Islet of Langerhans (tissue), 1 donor: ENCODE measurements around the gene ZP4.

ENCODE experiments used
- FAIRE-seq: peaks from one replicate; lab custom pipeline; 2011; peaks lifted over from hg19 to GRCh38; lab: Jason Lieb, UNC

ZP4 gene, protein sequence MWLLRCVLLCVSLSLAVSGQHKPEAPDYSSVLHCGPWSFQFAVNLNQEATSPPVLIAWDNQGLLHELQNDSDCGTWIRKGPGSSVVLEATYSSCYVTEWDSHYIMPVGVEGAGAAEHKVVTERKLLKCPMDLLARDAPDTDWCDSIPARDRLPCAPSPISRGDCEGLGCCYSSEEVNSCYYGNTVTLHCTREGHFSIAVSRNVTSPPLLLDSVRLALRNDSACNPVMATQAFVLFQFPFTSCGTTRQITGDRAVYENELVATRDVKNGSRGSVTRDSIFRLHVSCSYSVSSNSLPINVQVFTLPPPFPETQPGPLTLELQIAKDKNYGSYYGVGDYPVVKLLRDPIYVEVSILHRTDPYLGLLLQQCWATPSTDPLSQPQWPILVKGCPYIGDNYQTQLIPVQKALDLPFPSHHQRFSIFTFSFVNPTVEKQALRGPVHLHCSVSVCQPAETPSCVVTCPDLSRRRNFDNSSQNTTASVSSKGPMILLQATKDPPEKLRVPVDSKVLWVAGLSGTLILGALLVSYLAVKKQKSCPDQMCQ

DNA sequence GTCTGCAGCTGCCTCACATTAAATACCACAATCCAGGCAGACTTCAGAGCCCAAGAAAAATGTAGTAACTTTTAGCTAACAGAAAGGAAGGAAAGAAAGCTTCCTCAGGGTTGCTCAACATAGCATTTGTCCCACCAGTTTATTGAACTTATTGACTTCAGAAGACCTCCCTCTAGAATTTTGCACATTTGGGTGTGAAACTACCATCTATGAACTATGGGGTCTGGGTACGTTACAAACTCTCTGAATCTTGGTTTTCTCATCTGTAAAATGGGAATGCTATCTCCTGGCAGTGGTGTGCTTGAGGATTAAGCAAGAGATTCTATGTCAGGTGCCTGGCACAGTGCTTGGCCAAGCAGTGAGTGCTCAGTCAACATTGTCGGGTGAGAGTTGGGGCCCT, at the start of gene ZP4:
TSS of gene ZP4 (minus strand) at position 101 of the 400 bp plus-strand sequence. CDS start 287 bp downstream, outside the sequence.
- no peak for FAIRE-seq

DNA sequence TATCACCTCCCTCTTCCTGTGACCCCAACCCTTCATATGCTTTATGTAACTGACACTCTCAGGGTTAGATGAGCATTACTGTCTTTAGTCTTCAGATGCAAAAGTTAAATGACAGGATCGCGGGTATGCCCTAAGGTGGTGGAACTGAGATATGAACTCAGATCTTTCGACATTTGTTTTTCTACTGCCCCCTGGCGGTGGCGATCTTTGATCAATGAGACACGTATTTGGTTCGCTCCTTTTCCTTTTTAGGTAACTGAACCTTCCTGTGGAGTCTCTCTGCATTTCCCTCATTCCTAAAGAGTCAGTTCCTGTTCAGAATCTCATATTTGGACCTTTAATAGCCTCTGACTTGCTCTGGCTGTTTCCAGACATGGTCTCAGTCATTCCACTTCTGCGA, 47.8 kb upstream of the ZP4 start:
- no peak for FAIRE-seq

DNA sequence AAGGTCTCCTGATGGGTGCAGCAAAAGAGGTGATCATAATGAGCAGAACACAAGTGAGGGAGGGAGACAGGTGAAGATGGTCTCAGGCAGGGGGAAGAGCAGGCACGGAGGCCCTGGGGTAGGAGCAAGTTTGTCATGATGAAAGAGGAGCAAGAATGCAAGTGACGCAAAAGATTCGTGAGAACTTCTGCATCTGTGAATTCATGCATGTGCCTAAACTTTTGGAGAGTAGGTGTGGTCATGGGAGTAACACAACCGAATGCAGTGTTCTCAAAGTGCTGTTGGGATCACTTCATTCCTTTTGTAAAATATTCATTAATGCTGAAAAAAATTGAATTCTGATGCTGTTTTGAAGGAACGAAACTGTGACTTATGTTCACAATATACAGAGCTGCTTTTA, 47.3 kb upstream of the ZP4 start:
- no peak for FAIRE-seq

DNA sequence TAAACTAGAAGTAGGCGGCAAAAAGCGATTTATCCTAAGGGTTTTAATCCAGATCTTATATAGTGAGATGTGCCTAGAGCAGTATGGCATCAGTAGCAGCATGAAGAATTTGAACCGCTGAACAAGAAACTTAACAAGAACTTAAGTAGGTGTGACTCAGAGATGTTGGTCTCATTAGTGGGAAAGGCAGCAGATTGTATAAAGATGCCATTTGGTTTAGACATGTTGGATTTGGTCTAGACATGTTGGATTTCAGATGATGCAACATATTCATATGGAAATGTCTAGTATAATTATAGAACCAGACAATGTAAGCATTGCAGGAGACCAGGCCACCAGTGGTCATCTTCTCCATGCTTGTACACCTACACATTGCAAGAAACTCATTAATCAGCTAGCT, 42.1 kb upstream of the ZP4 start:
- no peak for FAIRE-seq

DNA sequence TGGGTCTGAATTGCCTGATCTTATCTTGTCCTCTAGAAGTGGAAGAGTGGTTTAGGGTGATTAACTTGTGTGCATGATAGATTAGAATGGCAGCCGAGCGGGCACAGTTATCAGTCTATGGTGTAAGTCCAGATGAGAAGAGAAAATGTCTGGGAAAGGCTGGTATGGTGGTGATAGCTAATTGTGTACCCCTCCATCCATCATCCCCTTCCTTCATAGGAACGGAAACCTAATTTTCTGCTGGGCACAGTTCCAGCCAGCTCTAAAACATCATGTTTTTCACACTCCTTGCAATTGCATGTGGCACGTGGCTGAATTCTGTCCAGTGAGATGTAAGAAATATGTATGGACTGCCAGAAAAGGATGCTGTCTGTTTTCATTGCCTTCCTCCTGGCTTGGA, 40.9 kb upstream of the ZP4 start:
- FAIRE-seq, result no peak

DNA sequence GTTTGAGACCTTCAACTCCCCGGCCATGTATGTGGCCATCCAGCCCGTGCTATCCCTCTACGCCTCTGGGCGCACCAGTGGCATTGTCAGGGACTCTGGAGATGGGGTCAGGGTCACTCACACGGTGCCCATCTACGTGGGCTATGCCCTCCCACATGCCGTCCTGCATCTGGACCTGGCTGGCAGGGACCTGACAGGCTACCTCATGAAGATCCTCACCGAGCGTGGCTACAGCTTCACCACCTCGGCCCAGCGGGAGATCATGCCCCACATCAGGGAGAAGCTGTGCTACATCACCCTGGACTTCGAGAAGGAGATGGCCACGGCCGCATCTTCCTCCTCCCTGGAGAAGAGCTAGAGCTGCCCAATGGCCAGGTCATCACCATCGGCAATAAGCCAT, 36.5 kb upstream of the ZP4 start:
- no peak for FAIRE-seq

DNA sequence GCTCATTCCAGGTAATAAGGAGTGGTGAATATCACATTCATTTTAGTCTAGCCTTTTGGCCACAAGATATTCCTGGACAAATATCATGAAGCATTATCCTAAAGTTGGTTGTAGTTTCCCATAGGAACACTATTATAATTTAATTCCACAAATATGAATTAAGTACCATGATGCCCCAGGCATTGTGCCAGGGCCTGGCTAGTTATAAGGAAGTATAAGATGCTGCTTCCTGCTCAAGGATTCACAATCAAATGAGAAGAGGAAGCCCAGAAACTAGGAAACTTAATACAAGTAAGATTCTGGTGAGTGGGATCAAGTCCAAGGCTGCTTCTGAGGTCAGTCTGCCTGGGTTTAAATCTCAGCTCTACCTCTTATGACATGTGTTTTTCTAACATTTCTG, 30.6 kb upstream of the ZP4 start:
- FAIRE-seq, result no peak

DNA sequence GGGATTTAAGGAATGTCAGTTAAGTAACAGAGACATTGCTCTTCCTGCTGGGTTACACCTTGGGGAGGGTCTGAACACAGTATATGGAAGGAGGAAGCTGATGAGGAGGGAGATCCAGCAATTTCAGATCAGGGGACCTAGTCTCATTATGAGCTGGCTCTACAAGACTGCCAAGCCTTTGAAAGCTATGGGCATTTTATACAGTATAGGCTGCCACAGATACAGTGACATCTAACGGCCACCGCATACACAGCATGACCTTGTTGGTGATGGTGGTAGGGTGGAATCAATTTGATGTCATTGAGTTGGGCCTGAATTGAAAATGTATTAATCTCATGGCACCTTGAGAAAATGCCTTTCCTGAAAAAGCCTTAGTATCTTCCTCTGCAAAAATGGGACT, 22.6 kb upstream of the ZP4 start:
- FAIRE-seq, result no peak

DNA sequence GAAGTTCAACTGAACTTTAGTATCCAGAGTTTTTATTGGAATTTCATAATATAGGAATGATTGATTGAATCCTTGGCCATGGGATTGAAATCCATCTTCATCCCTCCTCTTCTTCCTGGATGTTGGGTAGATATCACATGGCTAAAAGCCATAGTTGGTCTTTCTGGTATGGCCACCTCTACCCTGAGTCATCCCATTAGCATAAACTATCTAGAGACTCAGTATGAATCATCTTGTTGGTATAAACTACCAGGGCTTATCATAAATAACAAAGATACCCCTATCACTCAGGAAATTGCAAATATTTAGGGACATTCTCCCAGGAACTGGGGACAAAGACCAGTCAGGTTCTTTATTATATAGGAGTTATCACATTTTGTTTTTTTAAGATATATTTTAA, 21.2 kb upstream of the ZP4 start:
- FAIRE-seq, result no peak

DNA sequence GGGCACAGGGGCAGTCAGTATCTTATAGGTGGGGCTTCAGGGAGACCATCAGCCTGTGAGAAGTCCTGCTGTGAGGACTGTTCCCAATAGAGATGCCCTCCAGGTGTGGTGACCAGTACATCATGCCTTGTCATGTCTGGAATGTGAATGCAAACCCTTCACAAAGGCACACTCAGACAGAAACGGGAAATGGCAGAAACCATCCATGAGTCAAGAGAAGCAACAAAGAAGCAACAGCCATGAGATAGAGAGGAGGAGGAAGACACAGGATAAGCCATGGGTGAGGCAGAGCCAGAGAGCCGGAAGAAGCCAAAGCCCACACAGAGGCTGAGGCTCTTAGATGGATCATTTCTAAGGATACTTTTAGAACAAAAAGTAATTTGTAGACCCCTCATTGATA, 20.1 kb upstream of the ZP4 start:
- no peak for FAIRE-seq

DNA sequence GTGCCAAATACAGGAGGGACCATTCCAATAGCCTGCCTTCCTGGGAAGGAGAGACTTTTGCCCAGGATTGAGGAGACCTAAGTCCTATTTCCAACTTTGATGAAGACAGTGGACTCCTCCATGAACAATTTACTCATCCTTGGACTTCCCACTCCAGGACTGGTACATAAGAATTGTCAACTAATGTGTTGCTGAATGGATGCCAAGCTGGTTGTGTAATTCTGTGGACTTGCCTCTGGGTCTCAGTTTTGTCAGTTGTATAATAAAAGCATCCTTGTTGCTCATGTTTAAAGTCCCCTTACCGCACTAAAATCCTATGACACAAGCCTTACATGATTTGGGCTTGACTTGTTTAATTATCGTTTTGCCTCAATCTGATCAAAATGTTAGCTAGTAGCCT, 13.2 kb upstream of the ZP4 start:
- no peak for FAIRE-seq

DNA sequence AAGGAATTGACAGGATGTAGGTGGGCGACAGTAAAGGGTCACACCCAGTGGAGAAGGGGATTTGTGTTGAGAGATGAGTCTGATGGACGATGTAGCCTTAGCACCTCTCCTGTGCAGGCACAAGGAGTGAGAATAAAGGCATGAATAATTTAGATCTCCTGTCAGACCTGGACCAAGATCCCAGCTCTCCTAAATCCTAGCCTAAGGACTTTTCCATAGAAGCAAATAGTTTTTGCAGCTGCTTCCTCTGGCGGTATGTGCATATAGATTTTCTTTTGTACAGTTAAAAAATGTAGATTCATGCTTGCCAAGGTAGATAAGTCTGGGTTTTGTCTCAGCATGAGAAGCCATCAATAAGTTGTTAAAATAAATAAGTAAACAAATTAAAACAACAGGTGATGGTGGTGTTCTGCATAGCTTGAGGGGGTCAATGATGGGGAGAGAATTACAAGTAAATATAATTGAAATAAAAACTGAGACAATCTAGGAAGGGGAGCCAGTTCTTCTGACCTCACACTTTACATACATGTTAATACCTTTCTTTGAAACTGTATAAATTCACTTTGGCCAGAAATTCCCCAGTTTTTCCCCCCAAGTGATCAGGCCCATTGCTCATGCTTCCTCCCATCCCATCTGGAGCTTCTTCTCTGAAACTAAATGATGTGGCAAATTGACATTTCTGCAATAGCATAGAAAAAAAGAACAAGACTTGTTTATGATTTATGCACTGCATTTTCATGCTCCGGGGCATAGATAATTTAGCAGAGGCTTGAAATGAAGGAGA, 12.4 kb upstream of the ZP4 start:
- peak; percentile 21 for FAIRE-seq

DNA sequence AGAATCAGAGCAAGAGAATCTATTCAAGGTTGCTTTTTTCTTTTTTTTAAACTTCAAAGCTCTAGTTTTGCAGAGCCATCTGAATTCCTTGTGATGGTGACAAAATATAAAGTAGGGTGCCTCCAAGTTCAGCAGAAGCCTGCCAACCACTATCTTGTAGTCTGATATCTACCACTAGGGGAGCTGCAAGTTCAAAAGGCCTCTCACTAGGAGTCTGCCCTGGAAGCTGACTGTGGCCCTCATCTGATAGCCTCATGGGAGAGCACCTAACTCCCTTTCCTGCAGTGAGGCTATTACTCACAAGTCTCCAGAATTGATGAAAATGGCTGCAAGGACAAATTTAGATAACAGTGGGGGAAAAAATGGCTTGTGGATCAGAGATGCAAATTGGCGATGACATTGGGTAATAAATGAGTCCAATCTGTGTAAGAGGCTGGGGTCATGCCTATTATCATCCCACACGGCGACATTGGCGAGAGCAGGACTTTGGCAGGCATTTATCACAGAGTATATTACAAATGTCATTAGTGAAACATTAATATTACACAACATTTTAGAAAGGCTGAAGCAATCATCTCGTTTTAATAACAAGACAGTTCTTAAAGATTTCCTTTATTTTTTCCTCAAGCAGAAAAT, 10.7 kb upstream of the ZP4 start:
- peak; percentile 88 for FAIRE-seq

DNA sequence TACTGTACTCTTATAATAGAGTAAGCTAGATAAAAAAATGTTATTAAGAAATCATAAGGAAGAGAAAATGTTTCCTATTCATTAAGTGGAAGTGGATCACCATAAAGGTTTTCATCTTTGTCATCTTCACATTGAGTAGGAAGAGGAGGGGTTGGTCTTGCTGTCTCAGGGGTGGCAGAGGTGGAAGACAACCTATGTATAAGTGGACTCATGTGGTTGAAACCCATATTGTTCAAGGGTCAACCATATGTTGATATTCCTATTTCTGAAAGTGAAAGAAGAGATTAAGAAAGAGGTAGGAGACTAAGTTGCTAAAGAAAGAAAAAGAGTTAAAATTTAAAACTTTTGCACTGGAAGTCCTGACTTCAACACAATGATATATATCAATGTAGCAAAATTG, 4.9 kb upstream of the ZP4 start:
- FAIRE-seq, result no peak

DNA sequence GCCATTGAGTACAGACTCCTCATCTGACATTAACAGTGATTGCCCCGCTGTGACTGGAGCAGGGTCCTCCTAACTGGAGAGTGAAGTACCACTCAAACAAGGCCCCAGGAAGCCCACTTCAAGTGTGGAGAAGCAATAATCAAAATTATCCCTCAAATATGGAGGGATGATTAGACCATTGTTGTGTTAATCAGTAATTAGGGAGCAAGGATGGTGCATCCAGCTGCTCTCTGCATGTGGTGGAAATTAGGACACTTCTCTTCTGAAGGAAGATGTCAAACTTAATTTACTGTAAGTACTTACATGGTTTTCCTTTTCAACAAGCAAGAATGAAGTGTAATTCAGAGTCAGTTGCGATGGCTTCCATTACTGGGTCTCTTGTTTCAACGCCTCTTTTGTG, 3.4 kb upstream of the ZP4 start:
- FAIRE-seq, result no peak

DNA sequence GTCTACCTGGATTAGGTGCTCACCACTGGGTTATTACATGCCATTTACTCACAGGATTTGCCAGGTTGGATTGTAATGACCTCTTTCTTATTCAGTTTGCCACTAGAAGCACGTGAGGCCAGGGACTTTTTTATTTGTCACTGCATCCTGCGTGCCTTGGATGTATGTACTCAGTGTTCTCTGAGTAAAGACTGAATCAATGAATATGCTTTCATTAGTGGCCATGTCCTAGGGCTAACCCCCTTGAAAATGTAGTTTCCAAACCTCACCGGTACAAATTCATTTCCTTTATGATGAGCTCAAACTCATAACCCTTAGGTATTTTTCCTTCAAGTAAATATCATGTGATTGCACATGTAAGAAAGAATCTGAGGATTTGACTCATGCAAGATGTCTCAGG, 1.3 kb upstream of the ZP4 start:
- no peak for FAIRE-seq

DNA sequence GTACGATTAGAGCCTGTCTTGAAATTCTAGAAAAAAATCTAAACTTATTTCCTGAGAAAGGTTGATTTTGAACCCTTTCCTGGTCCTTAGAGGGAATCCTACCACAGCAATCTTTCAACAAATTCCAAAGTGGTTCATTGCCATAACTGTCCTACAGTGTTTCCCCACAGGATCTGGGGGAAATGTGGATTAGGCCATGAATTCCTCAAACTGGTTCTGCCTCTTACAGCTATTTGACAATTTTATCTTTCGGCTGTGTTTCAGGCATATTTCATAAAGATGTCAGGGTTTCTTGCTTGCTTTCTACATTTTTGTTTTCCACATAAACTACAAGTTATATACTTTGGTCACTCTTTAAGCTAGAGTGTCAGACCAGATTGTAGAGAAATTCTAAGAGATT, 544 bp upstream of the ZP4 start:
- no peak for FAIRE-seq

DNA sequence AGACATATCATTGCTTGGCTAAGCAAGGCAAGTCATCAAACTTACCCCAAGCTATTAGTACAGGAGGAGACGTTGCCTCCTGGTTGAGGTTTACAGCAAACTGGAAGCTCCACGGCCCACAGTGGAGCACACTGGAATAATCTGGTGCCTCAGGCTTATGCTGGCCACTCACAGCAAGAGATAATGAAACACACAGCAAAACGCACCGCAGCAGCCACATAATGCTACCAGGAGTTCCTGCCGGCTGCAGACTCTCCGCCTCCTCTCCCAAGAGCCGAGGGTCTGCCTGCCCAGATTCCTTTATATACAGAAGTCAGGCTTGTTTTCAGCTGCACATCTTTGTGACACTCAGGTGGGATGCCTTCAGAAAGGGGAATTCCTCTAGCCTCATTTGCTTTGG, 306 bp downstream of the ZP4 start:
- FAIRE-seq, result no peak

DNA sequence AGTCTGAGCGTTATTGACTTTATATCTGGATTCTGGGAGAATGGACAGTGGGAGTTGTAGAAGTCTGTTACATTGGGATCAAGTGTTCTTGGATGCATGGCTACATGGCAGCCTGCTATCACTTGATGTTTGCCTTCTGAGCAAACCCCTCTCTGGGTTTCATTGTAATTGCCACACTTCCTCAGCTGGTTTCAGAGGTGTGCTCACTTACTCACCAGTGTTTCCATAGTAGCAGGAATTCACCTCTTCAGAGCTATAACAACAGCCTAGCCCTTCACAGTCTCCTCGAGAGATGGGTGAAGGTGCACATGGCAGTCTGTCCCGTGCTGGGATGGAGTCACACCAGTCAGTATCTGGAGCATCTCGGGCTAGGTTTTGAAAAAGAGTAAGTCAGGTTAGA, 2.6 kb downstream of the ZP4 start:
- no peak for FAIRE-seq

DNA sequence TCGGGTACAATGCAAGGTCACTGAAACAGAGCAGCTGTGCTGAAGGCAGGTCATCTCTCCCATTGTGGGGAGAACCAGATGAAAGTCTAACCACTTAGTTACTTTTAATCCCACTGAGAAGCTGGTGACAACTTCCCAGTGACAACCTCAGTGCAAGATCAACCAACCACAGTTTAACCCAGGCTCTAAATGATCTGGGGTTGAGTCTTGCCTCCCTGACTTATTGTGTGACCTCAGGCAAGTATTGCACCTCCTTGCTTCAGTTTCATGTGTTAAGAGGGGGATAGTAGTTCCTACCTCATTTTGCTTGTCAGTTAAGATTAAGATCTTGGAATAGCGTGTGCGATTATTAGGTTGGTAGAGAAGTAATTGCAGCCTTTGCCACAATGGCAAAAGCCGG, 3.2 kb downstream of the ZP4 start:
- no peak for FAIRE-seq

DNA sequence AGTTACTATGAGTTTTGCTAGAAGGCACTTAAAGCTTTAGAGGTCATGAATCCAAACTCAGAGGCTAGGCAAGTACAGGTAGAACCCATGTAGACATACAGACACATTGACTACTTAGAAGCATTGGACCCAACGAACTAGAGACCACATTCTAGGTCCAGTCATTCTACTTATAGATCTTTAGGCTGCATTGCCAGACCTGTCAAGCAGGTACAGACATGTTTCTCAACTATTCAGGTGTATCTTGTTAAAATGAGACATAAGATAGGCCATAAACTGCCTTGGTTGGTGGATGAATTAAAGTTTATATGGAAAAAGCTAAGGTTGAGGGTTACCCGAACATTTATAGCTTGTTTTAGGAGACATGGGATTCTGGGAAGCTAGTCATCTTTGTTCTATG, 6.5 kb downstream of the ZP4 start:
- no peak for FAIRE-seq

DNA sequence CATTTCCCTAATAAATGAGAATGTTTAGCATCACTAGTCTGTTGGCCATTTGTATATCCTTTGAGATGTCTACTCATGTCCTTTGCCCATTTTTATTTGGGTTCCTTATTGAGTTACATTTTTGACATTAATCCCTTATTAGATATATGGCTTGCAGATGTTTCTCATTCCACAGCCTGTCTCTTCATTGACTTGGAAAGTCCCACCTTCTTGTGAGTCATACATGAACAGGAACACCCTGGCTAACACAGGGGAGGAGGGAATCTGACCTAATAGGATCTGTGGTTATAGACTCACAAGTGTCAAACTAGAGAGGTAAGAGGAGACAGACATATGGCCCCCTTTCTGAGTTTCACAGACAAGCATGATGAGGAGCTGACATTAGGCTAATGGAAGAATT, 11.5 kb downstream of the ZP4 start:
- no peak for FAIRE-seq

DNA sequence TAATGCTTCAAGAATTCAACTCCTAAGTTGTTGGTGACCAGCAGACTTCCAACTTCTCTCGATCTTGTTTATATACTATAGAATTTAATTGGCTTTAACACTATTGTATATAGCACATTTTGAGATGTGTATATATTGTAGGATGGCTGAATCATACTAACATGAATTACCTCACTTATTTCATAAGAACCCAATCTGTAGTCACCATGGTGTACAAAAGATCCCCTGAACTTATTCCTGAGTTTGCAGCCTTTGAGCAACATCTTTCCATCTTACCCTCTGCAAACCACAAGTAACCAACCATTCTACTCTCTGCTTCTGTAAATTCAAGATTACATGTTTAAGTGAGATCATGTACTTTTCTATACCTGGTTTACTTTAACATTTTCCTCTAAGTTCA, 12.3 kb downstream of the ZP4 start:
- FAIRE-seq, result no peak
